IMR-90 (cell line): ENCODE data around the gene TSEN54. TPM values are rescaled to one million over a fixed set of nuclear protein-coding genes. Genes with fewer than 3 reads are reported as not detected.

ENCODE experiments used
- ATAC-seq: fragments of 200-7000 bp; cut with Tn5 transposase; 2 replicates; pipeline ENCODE4 v1.9.1; 2020; ENCODE audit warnings: low read depth, mild to moderate bottlenecking, moderate library complexity
- BruUV-seq: library from RNA; stranded (reverse); fragments of 400-500 nt; replicated peaks from 2 replicates; lab custom pipeline; 2021; lab: Mats Ljungman, UMichigan
- CTCF ChIA-PET: fragments of 300-600 bp; formaldehyde crosslinking; extraction: SDS; loops from one replicate; lab custom pipeline; 2021; ENCODE audit warnings: antibody characterized with exemption; lab: Yijun Ruan, JAX
- POLR2A ChIA-PET: fragments of 300-600 bp; sonication (Branson Sonifier 250); formaldehyde crosslinking; loops from one replicate; lab custom pipeline; 2022; ENCODE audit warnings: antibody characterized with exemption; ENCODE audit not compliant: unreplicated experiment; lab: Charles Lee
- DNase-seq: peaks from one replicate; pipeline ENCODE4 v3.0.0; 2013
- H2AFZ ChIP-seq: replicated peaks from 2 replicates; pipeline ENCODE3; 2013; ENCODE audit warnings: low read length, mild to moderate bottlenecking; ENCODE audit not compliant: poor library complexity
- H2AK5ac ChIP-seq: 2 replicates; pipeline ENCODE4 v1.6.1; 2013; ENCODE audit warnings: low read depth, low read length, inconsistent platforms
- H2AK9ac ChIP-seq: replicated peaks from 2 replicates; pipeline ENCODE3; 2013; ENCODE audit warnings: mild to moderate bottlenecking, low read depth, low read length, moderate library complexity; ENCODE audit not compliant: poor library complexity
- H2BK120ac ChIP-seq: 2 replicates; pipeline ENCODE4 v1.6.1; 2013; ENCODE audit warnings: low read depth, low read length, inconsistent platforms
- H2BK15ac ChIP-seq: 3 replicates; pipeline ENCODE4 v1.6.1; 2013; ENCODE audit warnings: low read depth, low read length, inconsistent platforms
- H2BK20ac ChIP-seq: 2 replicates; pipeline ENCODE4 v1.6.1; 2013; ENCODE audit warnings: low read depth, mild to moderate bottlenecking, inconsistent platforms, low read length, moderate library complexity
- H2BK5ac ChIP-seq: 2 replicates; pipeline ENCODE4 v1.6.1; 2013; ENCODE audit warnings: mild to moderate bottlenecking, low read depth, low read length, inconsistent platforms; ENCODE audit not compliant: poor library complexity, severe bottlenecking
- H3K14ac ChIP-seq: replicated peaks from 2 replicates; pipeline ENCODE4 v1.6.1; 2013; ENCODE audit warnings: low read depth, low read length, inconsistent platforms
- H3K18ac ChIP-seq: 2 replicates; pipeline ENCODE4 v1.6.1; 2013; ENCODE audit warnings: low read depth, low read length, control low read depth
- H3K23ac ChIP-seq: 2 replicates; pipeline ENCODE4 v1.6.1; 2013; ENCODE audit warnings: low read depth, low read length, inconsistent platforms
- H3K27ac ChIP-seq: 2 replicates; pipeline ENCODE4 v1.5.1; 2013; ENCODE audit warnings: mild to moderate bottlenecking, control low read depth, low read length; ENCODE audit not compliant: insufficient read depth
- H3K27me3 ChIP-seq: 2 replicates; pipeline ENCODE4 v1.6.1; 2013; ENCODE audit warnings: low read length; ENCODE audit not compliant: control insufficient read depth, insufficient read depth
- H3K36me3 ChIP-seq: 2 replicates; pipeline ENCODE4 v1.6.1; 2013; ENCODE audit warnings: low read length, mixed read lengths; ENCODE audit not compliant: control insufficient read depth, insufficient read depth
- H3K4ac ChIP-seq: 2 replicates; pipeline ENCODE4 v1.6.1; 2013; ENCODE audit warnings: low read depth, low read length, inconsistent platforms
- H3K4me1 ChIP-seq: 2 replicates; pipeline ENCODE4 v1.6.1; 2013; ENCODE audit warnings: low read length, mixed read lengths; ENCODE audit not compliant: control insufficient read depth, insufficient read depth
- H3K4me2 ChIP-seq: 2 replicates; pipeline ENCODE4 v1.6.1; 2013; ENCODE audit warnings: low read depth, mild to moderate bottlenecking, control low read depth, low read length, moderate library complexity
- H3K4me3 ChIP-seq: 2 replicates; pipeline ENCODE4 v1.5.1; 2013; ENCODE audit warnings: low read depth, mild to moderate bottlenecking, control low read depth, low read length, moderate library complexity; ENCODE audit not compliant: insufficient read depth
- H3K56ac ChIP-seq: 2 replicates; pipeline ENCODE4 v1.6.1; 2013; ENCODE audit warnings: low read length, inconsistent platforms; ENCODE audit not compliant: insufficient read depth; ENCODE audit errors: extremely low read depth
- H3K79me1 ChIP-seq, 2 experiments: 2 replicates each; pipeline ENCODE4 v1.6.1; 2013; ENCODE audit warnings: low read length in 2 of 2, inconsistent platforms in 1 of 2, low read depth in 1 of 2
- H3K9ac ChIP-seq: 2 replicates; pipeline ENCODE4 v1.6.1; 2013; ENCODE audit warnings: low read depth, low read length, control low read depth
- H3K9me1 ChIP-seq: 2 replicates; pipeline ENCODE4 v1.6.1; 2013; ENCODE audit warnings: low read length, inconsistent platforms; ENCODE audit not compliant: insufficient read depth
- H3K9me3 ChIP-seq: 2 replicates; pipeline ENCODE4 v1.6.1; 2013; ENCODE audit warnings: low read length; ENCODE audit not compliant: control insufficient read depth, insufficient read depth
- H4K20me1 ChIP-seq: 2 replicates; pipeline ENCODE4 v1.6.1; 2013; ENCODE audit warnings: low read length, inconsistent platforms; ENCODE audit not compliant: insufficient read depth
- H4K5ac ChIP-seq: 2 replicates; pipeline ENCODE4 v1.6.1; 2013; ENCODE audit warnings: mild to moderate bottlenecking, low read depth, low read length, control low read depth
- H4K8ac ChIP-seq, 2 experiments: 2 replicates each; pipeline ENCODE4 v1.6.1; 2013; ENCODE audit warnings: low read depth in 2 of 2, low read length in 2 of 2, control low read depth in 1 of 2, inconsistent platforms in 1 of 2
- H4K91ac ChIP-seq: 2 replicates; pipeline ENCODE4 v1.6.1; 2013; ENCODE audit warnings: low read depth, low read length, inconsistent platforms; ENCODE audit not compliant: insufficient read depth
- BHLHE40 ChIP-seq: fragments of 150-350 bp; IDR thresholded peaks from 2 replicates; pipeline ENCODE4 v1.6.1; 2016; ENCODE audit warnings: mild to moderate bottlenecking, low read depth, low read length
- CEBPB ChIP-seq: IDR thresholded peaks from 2 replicates; pipeline ENCODE4 v1.6.1; 2012; ENCODE audit warnings: low read depth, low read length, improper control_type of control experiment
- ELK1 ChIP-seq: fragments of 150-350 bp; IDR thresholded peaks from 2 replicates; pipeline ENCODE4 v1.6.1; 2016; ENCODE audit warnings: low read depth, mild to moderate bottlenecking, low read length, moderate library complexity, borderline replicate concordance
- FOS ChIP-seq: fragments of 150-350 bp; IDR thresholded peaks from 2 replicates; pipeline ENCODE4 v1.6.1; 2016; ENCODE audit warnings: low read depth, low read length
- MAFK ChIP-seq: IDR thresholded peaks from 2 replicates; pipeline ENCODE4 v1.6.1; 2012; ENCODE audit warnings: low read depth, low read length, improper control_type of control experiment
- POLR2A ChIP-seq: IDR thresholded peaks from 2 replicates; pipeline ENCODE4 v1.6.1; 2012; ENCODE audit warnings: mild to moderate bottlenecking, low read depth, low read length
- RFX5 ChIP-seq: IDR thresholded peaks from 2 replicates; pipeline ENCODE4 v1.8.0; 2012; ENCODE audit warnings: low read depth, mild to moderate bottlenecking, low read length, moderate library complexity
- SMC3 ChIP-seq: fragments of 150-350 bp; IDR thresholded peaks from 2 replicates; pipeline ENCODE4 v1.6.1; 2016; ENCODE audit warnings: low read depth, mild to moderate bottlenecking, antibody characterized with exemption, low read length, moderate library complexity
- USF2 ChIP-seq: fragments of 150-350 bp; IDR thresholded peaks from 2 replicates; pipeline ENCODE4 v1.6.1; 2017; ENCODE audit warnings: mild to moderate bottlenecking, antibody characterized with exemption, low read length, low read depth
- WGBS, 2 experiments: methylation state at CpG; one replicate each; pipeline versions ENCODE4 v1.1.5 to v1.1.7; 2013; ENCODE audit warnings: missing lambda C conversion rate in 2 of 2; ENCODE audit not compliant: insufficient read length in 1 of 2; ENCODE audit errors: extremely low coverage in 2 of 2; 5-methylcytosine and 5-hydroxymethylcytosine counted together
- dilution Hi-C: fragments of 300-500 bp; cut with HindIII; formaldehyde crosslinking; loops from one replicate; pipeline ENCODE4 v1.14.3; 2018; ENCODE audit warnings: low sequenced_read_pairs; ENCODE audit not compliant: unreplicated experiment
- in situ Hi-C: fragments of 300-500 bp; cut with MboI; formaldehyde crosslinking; loops from 3 replicates; pipeline ENCODE4 v1.14.3; 2019; ENCODE audit warnings: low sequenced_read_pairs, inconsistent platforms, mixed read lengths
- intact Hi-C: fragments of 100-400 bp; cut with micrococcal nuclease; formaldehyde crosslinking; loops from 2 replicates; pipeline ENCODE4 v1.10.0; 2022
- microRNA-seq, 2 experiments: library from miRNA; stranded (forward) in 1 of 2; unstranded in 1 of 2; fragments of 10-50 nt in 1 of 2; fragments of <30 nt in 1 of 2; gene quantifications in 1 of 2; microRNA quantifications in 1 of 2; one replicate each; pipeline versions ENCODE3 to v1.1.0; 2013 to 2020; ENCODE audit not compliant: insufficient read depth in 1 of 2, insufficient read length in 1 of 2, unreplicated experiment in 1 of 2
- polyA plus RNA-seq, 3 experiments: library from polyadenylated mRNA; depleted of rRNA; stranded (reverse); fragments of >200 nt; gene quantifications; 2 replicates each; pipeline ENCODE4 v1.2.3, GENCODE V29; 2012; ENCODE audit warnings: low replicate concordance in 1 of 3
- total RNA-seq: library from RNA; depleted of rRNA; stranded (reverse); fragments of >200 nt; gene quantifications from 2 replicates; pipeline ENCODE4 v1.2.3, GENCODE V29; 2012; rRNA removed

Gene TSEN54
- total and polyA plus RNA-seq, 2 of the 4 experiments (the other 2 are of a cell fraction), result 7.2 to 14.9 TPM

GRCh38 chr17:75573994-75574393, 57.7 kb downstream of the TSEN54 start:
- no peak for TF ChIP-seq BHLHE40
- no peak for TF ChIP-seq USF2
- no peak for TF ChIP-seq MAFK
- TF ChIP-seq FOS, result no peak
- no peak for TF ChIP-seq POLR2A
- no peak for TF ChIP-seq RFX5
- no peak for TF ChIP-seq SMC3
- no peak for TF ChIP-seq ELK1
- TF ChIP-seq CEBPB, result no peak
- no TSS peak for BruUV-seq
- Histone ChIP-seq H2BK120ac (no peak overlapping the region), H3K9me3 (no peaks in the 10 kb centered on the region), H3K4me1 (no peaks in the 10 kb centered on the region), H2BK15ac (no peak overlapping the region), H3K14ac (no peak overlapping the region), H2AK9ac (no peak overlapping the region), H3K4me3 (no peak overlapping the region), H3K56ac (no peak overlapping the region), H2BK20ac (no peak overlapping the region), H3K23ac (no peak overlapping the region), H4K8ac (no peak overlapping the region), H3K4me2 (no peak overlapping the region), H3K79me1 (no peaks in the 10 kb centered on the region), H4K5ac (no peak overlapping the region), H4K91ac (no peak overlapping the region), H2BK5ac (no peak overlapping the region), H4K20me1 (no peaks in the 10 kb centered on the region), H3K4ac (no peak overlapping the region), H2AK5ac (no peak overlapping the region), H3K9me1 (no peaks in the 10 kb centered on the region), H3K27ac (no peak overlapping the region), H3K27me3 (peaks cover 10% of the 10 kb centered on the region; the same call in 1 of the 2 replicates), H3K9ac (no peak overlapping the region), H3K18ac (no peak overlapping the region), H3K36me3 (no peaks in the 10 kb centered on the region), H2AFZ (no peak overlapping the region)
- DNase-seq (no peak), ATAC-seq (no peak)
- dilution Hi-C loops (no loop called here), intact Hi-C loops (no loop called here), in situ Hi-C loops (no loop called here)
- ChIA-PET CTCF (no interaction called here), POLR2A (no interaction called here)
- WGBS, 2 experiments, result 57% methylated on average over 2 of the region's 13 CpGs; no CpG with 5 or more reads in 1 of the 2 experiments

Small RNA genes lying within 50 kb of the gene (microRNA-seq; reads per million reads assigned to microRNA genes)
- gene MIR6785 (ENCODE audit: unreplicated experiment), result not detected

Other genes starting within 250 kb of the TSEN54 start
- 3.3 and 4.1 TPM in 2 replicates for gene MIF4GD, start 245.3 kb upstream of the TSEN54 start, total RNA-seq
- 6.9 and 7.7 TPM in 2 replicates for gene MIF4GD, start 245.3 kb upstream of the TSEN54 start, polyA plus RNA-seq (2012; rRNA removed)
- gene SLC25A19, start 227.1 kb upstream of the TSEN54 start, total RNA-seq, result 8.3 and 9.1 TPM in 2 replicates
- gene SLC25A19, start 227.1 kb upstream of the TSEN54 start, polyA plus RNA-seq (2012; rRNA removed), result 9.2 and 10.1 TPM in 2 replicates
- 45.0 and 49.3 TPM in 2 replicates for gene GRB2, start 110.8 kb upstream of the TSEN54 start, total RNA-seq
- gene GRB2, start 110.8 kb upstream of the TSEN54 start, polyA plus RNA-seq (2012; rRNA removed), result 56.9 and 62.1 TPM in 2 replicates
- 8.4 and 11.4 TPM in 2 replicates for gene TMEM94, start 59.9 kb upstream of the TSEN54 start, total RNA-seq
- 59.2 and 64.7 TPM in 2 replicates for gene TMEM94, start 59.9 kb upstream of the TSEN54 start, polyA plus RNA-seq (2012; rRNA removed)
- gene CASKIN2, start 991 bp upstream of the TSEN54 start, total RNA-seq, result 2.2 and 2.9 TPM in 2 replicates
- gene CASKIN2, start 991 bp upstream of the TSEN54 start, polyA plus RNA-seq (2012; rRNA removed), result 6.9 and 7.5 TPM in 2 replicates
- 0.54 and 0.56 TPM in 2 replicates for gene LLGL2, start 9.2 kb downstream of the TSEN54 start, total RNA-seq
- gene LLGL2, start 9.2 kb downstream of the TSEN54 start, polyA plus RNA-seq (2012; rRNA removed), result 0.53 and 0.72 TPM in 2 replicates
- 0.18 TPM in 1 of 2 replicates, not detected in the other for gene MYO15B, start 71.3 kb downstream of the TSEN54 start, total RNA-seq
- gene MYO15B, start 71.3 kb downstream of the TSEN54 start, polyA plus RNA-seq (2012; rRNA removed), result 0.43 and 0.65 TPM in 2 replicates
- gene SMIM5, start 116.9 kb downstream of the TSEN54 start, total RNA-seq, result not detected in 2 replicates
- 0.14 TPM in 1 of 2 replicates, not detected in the other for gene SMIM5, start 116.9 kb downstream of the TSEN54 start, polyA plus RNA-seq (2012; rRNA removed)
- gene RECQL5, start 150.6 kb downstream of the TSEN54 start, total RNA-seq, result 7.3 and 8.6 TPM in 2 replicates
- 17.4 and 23.7 TPM in 2 replicates for gene RECQL5, start 150.6 kb downstream of the TSEN54 start, polyA plus RNA-seq (2012; rRNA removed)
- 70.4 and 82.5 TPM in 2 replicates for gene SAP30BP, start 150.8 kb downstream of the TSEN54 start, total RNA-seq
- gene SAP30BP, start 150.8 kb downstream of the TSEN54 start, polyA plus RNA-seq (2012; rRNA removed), result 134 and 139 TPM in 2 replicates
- gene ITGB4, start 204.9 kb downstream of the TSEN54 start, total RNA-seq, result under 0.01 TPM in 1 of 2 replicates, not detected in the other
- gene ITGB4, start 204.9 kb downstream of the TSEN54 start, polyA plus RNA-seq (2012; rRNA removed), result 0.27 and 0.39 TPM in 2 replicates
- 18.9 and 21.9 TPM in 2 replicates for gene GALK1, start 248.7 kb downstream of the TSEN54 start, total RNA-seq
- gene GALK1, start 248.7 kb downstream of the TSEN54 start, polyA plus RNA-seq (2012; rRNA removed), result 19.9 and 28.7 TPM in 2 replicates